Fibroblast of lung (primary cell): ENCODE results near the gene MFAP3.

ENCODE experiments used
- EZH2 ChIP-seq: IDR thresholded peaks from 2 replicates; pipeline ENCODE4 v1.5.1; 2012; ENCODE audit warnings: low read length, control low read depth, mild to moderate bottlenecking; ENCODE audit errors: missing control alignments
- TF ChIP-seq, protein P1 (sequence below), 2 donors: IDR thresholded peaks in 1 of 2; conservative IDR thresholded peaks in 1 of 2; 1 replicate in 1 of 2; 2 replicates in 1 of 2; pipeline ENCODE4 v1.5.1; 2011 to 2012; ENCODE audit warnings: low read length in 2 of 2, control low read depth in 1 of 2, inconsistent platforms in 1 of 2, low read depth in 1 of 2, mild to moderate bottlenecking in 1 of 2

- TF ChIP-seq, protein P1, sequence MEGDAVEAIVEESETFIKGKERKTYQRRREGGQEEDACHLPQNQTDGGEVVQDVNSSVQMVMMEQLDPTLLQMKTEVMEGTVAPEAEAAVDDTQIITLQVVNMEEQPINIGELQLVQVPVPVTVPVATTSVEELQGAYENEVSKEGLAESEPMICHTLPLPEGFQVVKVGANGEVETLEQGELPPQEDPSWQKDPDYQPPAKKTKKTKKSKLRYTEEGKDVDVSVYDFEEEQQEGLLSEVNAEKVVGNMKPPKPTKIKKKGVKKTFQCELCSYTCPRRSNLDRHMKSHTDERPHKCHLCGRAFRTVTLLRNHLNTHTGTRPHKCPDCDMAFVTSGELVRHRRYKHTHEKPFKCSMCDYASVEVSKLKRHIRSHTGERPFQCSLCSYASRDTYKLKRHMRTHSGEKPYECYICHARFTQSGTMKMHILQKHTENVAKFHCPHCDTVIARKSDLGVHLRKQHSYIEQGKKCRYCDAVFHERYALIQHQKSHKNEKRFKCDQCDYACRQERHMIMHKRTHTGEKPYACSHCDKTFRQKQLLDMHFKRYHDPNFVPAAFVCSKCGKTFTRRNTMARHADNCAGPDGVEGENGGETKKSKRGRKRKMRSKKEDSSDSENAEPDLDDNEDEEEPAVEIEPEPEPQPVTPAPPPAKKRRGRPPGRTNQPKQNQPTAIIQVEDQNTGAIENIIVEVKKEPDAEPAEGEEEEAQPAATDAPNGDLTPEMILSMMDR (conservative IDR thresholded peaks at IDR 0.05 in 1 of 2, IDR thresholded peaks at IDR 0.05 in 1 of 2; ENCODE audit: low read depth in 1 of 2, low read length in 2 of 2), result no peak
- TF ChIP-seq EZH2, result no peak
Observed at GRCh38 chr5:154025951-154026350, 12.8 kb upstream of the MFAP3 start.
